GM12891 (cell line): ENCODE results near the gene BABAM2.
"Not testable (repeated sequence)": the region's sequence is repeated elsewhere in the genome, so short reads cannot be mapped to it uniquely, and the experiment has no call there.

Experiments
- POLR2AphosphoS5 ChIP-seq: IDR thresholded peaks from 2 replicates; pipeline ENCODE4 v1.6.1; 2011; ENCODE audit warnings: low read depth, low read length, control low read depth
- TAF1 ChIP-seq: IDR thresholded peaks from 2 replicates; pipeline ENCODE4 v1.6.1; 2011; ENCODE audit warnings: low read depth, low read length, control low read depth

DNA sequence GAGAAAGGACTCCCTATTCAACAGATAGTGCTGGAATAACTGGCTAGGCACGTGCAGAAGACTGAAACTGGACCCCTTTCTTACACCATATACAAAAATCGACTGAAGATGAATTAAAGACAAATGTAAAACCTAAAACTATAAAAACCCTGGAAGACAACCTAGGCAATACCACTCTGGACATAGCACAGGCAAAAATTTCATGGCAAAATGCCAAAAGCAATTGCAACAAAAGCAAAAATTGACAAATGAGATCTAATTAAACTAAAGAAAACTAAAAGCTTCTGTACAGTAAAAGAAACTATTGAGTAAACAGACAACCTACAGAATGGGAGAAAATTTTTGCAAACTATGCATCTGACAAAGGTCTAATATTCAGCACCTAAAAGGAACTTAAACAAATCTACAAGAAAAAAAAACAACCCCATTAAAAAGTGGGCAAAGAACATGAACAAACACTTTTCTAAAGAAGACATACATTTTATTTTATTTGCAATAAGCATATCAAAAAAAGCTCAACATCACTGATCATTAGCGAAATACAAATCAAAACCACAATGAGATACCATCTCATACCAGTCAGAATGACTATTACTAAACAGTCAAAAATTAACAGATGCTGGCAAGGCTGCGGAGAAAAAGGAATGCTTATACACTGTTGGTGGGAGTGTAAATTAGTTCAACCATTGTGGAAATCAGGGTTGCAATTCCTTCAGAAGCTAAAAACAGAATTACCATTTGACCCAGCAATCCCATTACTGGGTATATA, 8.5 kb upstream of the BABAM2 start:
- TF ChIP-seq TAF1, POLR2AphosphoS5: not testable (repeated sequence)
